Medulla oblongata (tissue), 1 donor: Measurements from ENCODE around the gene PDPK1.
A peak's percentile ranks its signal among the peaks of the same experiment; 100 is the strongest.

Experiments used
- DNase-seq: peaks from one replicate; pipeline ENCODE4 v3.0.0-alpha.2; 2015; ENCODE audit errors: extremely low spot score

Gene PDPK1

GRCh38 chr16:2537451-2538379 lies at the start of gene PDPK1:
Gene PDPK1 (plus strand): TSS chr16:2538021. CDS start chr16:2538113, 92 bp downstream.
- DNase-seq = peak; percentile 97

GRCh38 chr16:2489581-2489980 lies 48.2 kb upstream of the PDPK1 start:
- DNase-seq = no peak

DNA sequence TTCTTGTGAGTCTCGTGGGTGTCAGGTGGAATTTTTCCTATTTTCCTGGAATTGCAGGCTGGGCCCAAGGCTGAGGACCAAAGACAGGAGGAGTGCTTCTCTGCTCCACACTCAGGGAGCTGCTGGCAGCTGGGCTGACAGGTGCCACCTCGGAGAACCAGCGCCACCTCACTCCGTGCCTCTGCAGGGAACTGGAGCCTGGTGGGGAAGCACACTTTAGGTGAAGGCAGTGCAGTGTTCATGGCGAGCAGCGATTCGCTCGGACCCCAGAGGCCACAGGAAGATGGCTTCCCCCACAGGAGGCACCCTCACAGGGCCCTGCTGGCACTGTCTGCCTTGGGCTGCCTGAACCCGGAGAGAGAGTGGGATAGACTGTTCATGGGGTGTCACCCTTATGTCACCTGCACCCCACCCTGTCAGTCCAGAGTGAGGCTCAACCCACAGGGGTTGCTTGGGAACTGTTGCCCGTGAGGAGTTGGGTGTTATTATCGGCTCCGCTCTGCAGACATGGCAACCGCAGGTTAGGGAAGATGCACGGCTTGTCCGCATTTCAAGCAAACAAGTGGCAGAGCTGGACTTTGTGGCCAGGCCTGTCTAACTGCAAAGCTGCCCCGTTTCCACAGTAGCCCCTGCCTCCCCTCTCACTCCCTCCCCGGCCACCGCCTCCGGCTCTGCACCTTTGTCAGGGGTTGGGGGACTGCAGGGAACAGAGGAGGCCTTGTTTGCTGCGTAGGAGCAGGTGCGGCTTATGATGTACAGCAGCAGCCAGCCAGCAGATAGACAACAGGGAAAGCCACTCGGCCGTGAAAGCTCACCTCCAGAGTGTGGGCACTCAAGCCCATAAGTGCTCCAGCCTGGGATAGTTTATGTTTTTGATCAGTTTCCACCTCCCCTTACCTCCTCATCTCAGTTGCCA lies 47.4 kb upstream of the PDPK1 start:
- no peak for DNase-seq

DNA sequence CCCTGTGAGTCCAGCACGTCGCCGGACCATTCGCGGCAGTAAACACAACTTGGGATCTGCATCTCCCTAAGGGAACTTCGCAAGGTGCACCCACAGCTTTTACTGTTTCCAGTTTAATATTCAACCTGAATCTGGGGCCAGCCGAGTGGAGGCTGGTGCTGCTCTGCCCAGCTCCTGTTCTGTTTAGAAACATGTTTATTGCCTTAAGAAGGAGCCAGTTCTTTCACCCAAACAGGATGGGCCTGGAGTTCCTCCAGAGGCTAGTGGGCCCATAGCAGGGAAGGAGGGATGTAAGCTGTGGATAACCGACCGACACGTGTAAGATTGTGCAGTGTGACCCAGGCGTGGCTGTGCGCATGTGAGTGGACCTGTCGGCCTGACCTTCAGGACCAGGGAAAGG lies 45.5 kb upstream of the PDPK1 start:
- DNase-seq = no peak

DNA sequence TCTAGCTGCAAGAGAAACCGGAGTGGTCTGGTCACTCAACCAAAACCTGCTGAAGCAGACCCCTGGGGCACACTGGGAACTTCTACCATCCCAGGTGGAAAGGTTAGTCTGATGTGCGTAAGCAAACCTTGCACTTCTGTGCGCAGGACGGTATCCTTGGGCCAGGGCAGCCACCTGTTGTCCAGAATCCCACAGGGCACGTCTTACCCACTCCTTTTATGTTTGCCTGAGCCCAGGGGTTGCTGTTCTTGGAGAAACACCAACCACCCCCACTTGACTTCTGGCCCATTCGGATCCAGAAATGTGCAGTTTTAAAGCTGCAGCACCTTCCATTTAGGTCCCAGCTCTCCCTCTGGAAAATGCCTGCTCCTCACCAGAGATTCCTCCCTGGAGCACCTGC lies 44.2 kb upstream of the PDPK1 start:
- DNase-seq = no peak

- DNase-seq = no peak
These were observed 43.2 kb upstream of the PDPK1 start for GRCh38 chr16:2494616-2495015.

DNA sequence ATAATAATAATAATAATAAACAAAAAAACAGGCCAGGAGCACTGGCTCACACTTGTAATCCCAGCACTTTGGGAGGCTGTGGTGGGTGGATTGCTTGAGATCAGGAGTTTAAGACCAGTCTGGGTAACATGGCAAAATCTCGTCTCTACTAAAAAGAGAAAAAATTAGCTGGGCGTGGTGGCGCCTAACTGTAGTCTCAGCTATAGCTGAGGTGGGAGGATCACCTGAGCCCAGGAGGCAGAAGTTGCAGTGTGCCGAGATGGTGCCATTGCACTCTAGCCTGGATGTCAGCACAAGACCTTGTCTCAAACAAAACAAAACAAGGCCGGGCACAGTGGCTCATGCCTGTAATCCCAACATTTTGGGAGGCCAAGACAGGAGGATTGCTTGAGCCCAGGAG lies 42.8 kb upstream of the PDPK1 start:
- DNase-seq = no peak

- no peak for DNase-seq
These were observed 41.4 kb upstream of the PDPK1 start for GRCh38 chr16:2496223-2497115.

GRCh38 chr16:2497116-2497630 lies 40.6 kb upstream of the PDPK1 start:
- DNase-seq = no peak

DNA sequence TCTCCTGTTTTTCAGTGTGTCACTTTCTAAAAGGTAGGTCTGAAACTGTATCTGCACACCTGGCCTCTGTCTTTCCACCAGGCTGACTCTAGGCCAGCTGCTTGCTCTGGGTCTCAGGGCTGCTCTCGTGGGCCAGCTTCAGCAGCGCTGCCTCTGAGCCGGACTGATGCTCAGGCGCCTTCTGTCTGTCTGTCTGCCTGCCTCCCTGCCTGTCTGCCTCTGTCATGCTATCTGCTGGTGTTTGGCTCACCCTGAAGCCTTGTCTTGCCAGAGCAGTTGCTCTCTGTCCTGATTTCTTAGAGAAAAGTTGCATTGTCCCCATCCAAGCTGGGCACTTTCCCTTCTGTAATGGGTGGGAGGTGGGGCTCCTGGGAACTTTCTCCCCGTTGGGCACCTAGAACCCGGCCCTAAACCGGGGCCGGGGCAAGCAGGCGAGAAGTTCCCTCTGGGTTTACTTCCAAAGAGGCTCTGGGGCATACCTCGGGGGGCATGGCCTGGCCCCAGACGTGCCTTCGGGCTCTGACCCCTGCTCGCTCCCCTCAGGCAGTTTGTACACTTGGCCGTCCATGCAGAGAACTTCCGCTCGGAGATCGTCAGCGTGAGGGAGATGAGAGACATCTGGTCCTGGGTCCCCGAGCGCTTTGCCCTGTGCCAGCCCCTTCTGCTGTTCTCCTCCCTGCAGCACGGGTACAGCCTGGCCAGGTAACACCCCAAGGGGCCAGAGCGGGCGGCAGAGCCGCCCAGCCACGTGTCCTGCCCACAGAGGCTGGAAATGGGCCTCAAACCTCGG lies 39.9 kb upstream of the PDPK1 start:
- no peak for DNase-seq

- DNase-seq = no peak
These were observed 39.1 kb upstream of the PDPK1 start for GRCh38 chr16:2498531-2499253.

GRCh38 chr16:2499454-2499853 lies 38.4 kb upstream of the PDPK1 start:
- no peak for DNase-seq

GRCh38 chr16:2499890-2500429 lies 37.9 kb upstream of the PDPK1 start:
- no peak for DNase-seq

DNA sequence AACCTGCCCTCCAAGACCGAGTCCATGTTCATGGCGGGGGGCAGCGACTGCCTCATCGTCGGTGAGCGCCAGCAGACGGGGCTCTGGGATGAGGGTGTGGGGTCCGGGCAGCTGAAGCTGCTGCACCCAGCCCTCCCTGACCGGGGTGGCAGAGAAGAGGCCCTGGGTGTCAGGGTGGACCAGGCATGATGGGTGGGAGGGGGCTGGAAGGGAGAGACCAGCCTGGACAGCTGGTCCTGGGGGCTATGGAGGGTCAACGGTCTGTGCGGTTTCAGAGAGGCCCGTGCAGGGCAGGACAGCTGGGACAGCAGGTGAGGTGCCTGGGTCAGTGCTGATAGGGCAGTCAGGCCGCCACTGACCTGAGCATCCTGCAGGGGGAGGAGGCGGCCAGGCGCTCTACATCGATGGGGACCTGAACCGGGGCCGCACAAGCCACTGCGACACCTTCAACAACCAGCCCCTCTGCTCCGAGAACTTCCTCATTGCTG lies 37.3 kb upstream of the PDPK1 start:
- no peak for DNase-seq

GRCh38 chr16:2500918-2501750 lies 36.7 kb upstream of the PDPK1 start:
- peak; percentile 88 for DNase-seq

- no peak for DNase-seq
These were observed 35.6 kb upstream of the PDPK1 start for GRCh38 chr16:2501946-2502895.

- DNase-seq = no peak
These were observed 32.1 kb upstream of the PDPK1 start for GRCh38 chr16:2505695-2506094.
